Left colon (tissue), 2 donors: ENCODE measurements around the gene HHAT. TPM values are rescaled to one million over a fixed set of nuclear protein-coding genes. Genes with fewer than 3 reads are reported as not detected.

ENCODE experiments used
- ATAC-seq: fragments of 200-7000 bp; cut with Tn5 transposase; one replicate; pipeline ENCODE4 v1.9.1; 2020; ENCODE audit warnings: mild to moderate bottlenecking, moderate library complexity
- DNase-seq, 2 donors: peaks; one replicate each; pipeline ENCODE4 v3.0.0-alpha.2; 2020
- intact Hi-C, 2 donors: fragments of 100-400 bp; cut with DNase I in 1 of 2; cut with micrococcal nuclease in 1 of 2; formaldehyde crosslinking; loops; one replicate each; pipeline versions ENCODE4 v1.11.2 to v1.14.0; 2022; cut with DNase I, micrococcal nuclease
- total RNA-seq, 2 donors: library from RNA; stranded (reverse); fragmentation: NEBNext Ultra II Directional; extraction: Animal tissue kit (Norgen Biotek cat#: 25700); gene quantifications; one replicate each; pipeline ENCODE4 v1.2.1, GENCODE V29; 2021
- donor health status: DM: no; HTN: no; CAD: no.
- donor health status: DM: yes; HTN: yes; CAD: no.

Gene HHAT
- total RNA-seq, 2 donors from 2014 or later: 4.6 to 6.8 TPM

DNA sequence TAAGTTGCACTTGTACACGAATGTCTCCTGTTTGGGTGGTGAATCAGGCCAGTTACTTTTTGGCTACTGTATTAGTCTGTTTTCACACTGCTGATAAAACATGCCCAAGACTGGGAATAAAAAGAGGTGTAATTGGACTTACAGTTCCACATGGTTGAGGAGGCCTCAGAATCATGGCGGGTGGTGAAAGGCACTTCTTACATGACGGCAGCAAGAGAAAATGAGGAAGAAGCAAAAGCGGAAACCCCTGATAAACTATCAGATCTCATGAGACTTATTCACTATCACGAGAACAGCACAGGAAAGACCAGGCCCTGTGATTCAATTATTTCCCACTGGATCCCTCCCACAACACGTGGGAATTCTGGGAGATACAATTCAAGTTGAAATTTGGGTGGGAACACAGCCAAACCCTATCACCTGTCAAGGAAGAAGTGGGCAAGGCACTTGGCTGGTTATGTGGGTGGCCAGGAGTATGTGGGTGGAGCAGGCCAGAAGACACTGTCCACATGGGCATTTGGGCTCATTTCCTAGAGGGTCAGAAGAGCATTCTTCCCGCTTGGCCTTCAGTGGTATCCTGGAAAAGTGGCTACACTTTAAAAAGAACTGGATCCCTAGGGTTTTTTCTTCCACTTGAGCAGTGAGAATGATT is 228.8 kb downstream of the HHAT start:
- ATAC-seq (no peak), DNase-seq (no peak)
- intact Hi-C loops: no loop called here

DNA sequence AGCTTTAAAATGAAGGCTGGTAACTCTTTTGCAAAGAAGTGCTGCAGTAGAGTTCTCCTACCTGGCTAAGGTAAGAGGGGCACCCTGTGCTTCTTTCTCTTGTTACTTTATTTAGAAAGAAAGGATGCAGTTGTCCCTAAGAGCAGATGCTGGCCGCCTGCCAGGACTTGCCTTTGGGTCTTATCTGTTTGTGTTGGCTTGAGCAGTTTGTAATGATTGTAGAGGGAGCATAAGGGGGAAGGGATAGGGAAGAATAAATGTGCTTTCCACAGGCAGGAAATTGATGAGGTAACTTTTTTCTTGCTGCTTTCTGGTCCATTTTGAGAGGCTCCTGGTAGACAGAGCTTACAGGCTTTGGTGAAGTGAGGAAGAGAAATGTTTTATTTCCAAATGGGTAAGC is 229.6 kb downstream of the HHAT start:
- DNase-seq (peak in 1 of 2 donors; percentile 24), ATAC-seq (no peak)
- intact Hi-C loops: no loop called here

DNA sequence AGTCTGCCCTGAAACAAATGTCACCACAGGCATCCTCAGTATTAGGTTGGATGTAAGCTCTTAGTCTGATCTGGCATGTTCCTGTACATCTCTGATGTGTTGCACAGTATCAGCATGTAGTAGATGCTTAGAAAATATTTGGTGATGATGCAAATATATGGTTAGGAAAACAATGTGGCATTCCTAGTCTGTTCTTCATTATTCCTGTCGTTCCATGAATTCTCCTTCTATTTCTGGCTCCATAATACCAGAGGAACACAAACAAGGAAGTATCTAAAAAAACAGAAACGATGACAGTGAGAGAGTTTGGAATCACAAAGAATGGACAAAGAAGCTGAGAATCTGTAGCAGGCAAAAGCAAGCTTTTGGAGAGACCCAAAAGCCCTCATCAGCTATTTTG is 236.6 kb downstream of the HHAT start:
- no peak for ATAC-seq
- no peak for DNase-seq
- intact Hi-C loops: no loop called here

DNA sequence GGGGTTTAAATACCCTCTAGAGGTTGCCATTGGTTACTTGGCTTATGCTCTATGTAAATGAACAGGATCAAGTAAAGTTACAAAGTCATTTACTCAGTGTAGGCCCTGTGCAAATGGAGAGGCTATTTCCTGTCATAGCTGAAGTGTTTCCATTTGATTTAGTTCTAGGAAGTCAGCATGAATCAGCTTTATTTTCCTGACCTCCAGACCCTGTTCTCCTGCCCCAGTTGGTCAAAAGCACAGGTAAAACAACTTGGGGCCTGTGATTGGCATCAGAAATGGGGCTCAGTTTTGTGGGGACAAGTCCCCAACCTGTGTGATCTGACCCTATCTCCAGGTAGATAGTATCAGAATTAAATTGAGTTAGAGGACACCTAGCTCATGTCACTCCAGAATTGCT is 239.9 kb downstream of the HHAT start:
- no peak for DNase-seq
- no peak for ATAC-seq
- intact Hi-C loops: no loop called here

DNA sequence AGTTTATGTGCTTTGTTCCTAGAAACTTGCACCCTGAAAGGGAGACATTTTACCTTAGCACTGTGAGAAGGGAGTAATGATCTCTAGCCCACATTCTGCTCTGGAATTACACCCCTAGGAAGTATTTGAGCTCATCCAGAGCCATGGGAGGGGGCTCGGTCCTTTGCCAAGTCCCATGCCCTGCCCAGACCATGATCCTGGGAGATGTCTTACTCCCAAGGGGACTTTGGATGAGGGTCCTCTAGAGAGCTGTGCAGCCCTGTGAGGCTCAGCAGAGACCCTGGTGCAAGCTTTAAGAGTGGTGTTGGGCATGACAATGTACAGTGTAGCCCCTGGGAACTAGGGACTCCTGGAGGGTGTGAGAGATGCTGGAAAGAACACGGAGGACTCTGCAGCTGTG is 241.4 kb downstream of the HHAT start:
- DNase-seq (no peak), ATAC-seq (no peak)
- intact Hi-C loops: no loop called here

DNA sequence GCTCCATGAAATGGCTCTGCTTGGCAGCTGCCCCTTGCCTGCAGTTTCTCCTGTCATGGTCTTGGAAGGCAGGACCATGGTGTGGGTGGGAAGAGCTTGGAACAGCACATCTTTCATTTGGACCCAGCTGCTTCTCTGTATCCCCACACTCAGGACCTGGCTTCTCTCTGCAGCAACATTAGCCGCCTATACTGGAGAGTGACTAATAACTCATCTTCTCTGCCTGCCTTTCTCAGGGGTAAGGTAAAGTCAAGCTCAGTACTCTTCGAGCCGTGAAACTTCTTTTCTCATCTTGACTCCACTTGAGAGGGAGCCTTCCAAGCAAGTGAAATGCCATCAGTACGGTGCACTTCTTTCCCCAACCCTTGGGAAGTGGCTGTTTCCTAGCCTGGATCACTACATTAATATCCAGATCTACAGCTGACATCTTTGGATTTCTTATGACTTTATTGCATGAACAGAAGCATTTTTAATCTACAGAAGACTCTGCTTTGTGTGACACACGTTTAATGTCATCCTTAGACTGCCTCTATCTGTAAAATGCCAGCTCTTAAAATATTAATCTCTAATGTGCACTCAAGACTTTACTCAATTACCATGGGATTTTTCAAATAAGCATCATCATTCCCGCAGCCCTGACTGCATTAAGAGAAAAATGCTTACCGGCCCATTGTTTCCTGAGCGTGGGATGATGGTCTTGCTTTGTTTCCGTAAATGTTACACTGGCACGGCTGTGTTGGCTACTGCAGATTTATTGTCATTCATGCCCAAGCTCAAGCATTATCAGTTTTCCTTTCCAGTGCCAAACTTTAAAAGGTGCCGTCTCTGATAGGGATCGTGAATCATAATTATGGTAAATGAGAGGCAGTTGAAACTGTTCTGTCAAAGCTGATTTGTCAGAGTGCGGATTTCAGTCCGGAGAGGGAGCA is 242.9 kb downstream of the HHAT start:
- ATAC-seq (no peak), DNase-seq (no peak)
- intact Hi-C loops: no loop called here

DNA sequence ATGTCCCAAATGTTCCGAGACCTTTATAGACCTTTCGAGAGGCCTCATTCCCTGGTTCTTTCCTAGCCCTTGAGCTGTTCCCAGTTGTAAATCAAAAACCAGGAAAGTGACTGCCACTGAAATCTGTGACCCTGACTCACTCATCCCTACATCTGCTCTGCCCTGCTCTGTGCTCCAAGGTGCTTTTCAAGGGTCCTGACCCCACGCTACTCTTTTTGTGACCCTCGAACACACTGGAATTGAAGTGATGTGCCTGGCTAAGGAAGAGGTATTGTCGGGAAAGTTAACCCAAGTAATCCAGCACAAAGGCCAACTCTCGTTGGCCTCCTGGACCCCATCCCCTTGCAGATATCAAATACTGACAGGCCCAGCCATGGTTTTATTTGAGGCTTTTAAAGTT is 244.4 kb downstream of the HHAT start:
- intact Hi-C loops: no loop called here
- ATAC-seq (no peak), DNase-seq (no peak)

DNA sequence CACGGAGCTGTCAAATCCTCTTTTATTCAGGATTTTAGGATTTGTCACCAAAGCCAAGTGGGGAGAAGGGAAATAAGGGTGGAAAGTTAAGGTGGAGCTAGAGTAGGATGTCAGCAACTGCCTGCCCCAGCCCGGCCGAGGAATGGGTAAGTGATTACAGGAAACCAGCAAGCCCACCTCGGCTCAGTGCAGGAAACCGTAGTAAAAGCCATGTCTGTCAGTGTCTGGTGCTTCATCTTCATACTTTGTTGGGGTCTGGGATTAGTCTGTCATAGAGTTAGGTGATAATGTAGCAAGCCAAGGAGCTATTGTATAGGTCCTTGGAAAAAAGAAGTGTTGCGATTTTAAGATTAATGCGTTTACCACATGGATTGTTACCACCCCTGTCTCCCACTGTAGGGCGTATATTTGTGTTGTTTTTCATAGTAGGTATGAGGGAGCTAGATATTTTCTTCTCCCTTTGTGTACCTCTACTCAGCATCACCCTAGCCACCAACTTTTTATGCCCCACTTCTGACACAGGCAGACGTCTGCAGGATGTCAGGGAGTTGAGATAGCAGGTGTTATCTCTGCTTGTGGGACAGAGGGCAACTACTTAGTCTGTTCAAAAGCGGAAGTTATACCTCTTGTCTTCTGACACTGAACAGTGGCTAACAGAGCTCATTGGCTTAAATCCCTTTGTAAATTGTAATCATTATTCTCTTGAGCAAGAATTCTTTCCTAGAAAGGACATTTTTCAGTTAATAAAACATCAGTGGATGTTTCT is 253.7 kb downstream of the HHAT start:
- DNase-seq (no peak), ATAC-seq (no peak)
- intact Hi-C loops: no loop called here

DNA sequence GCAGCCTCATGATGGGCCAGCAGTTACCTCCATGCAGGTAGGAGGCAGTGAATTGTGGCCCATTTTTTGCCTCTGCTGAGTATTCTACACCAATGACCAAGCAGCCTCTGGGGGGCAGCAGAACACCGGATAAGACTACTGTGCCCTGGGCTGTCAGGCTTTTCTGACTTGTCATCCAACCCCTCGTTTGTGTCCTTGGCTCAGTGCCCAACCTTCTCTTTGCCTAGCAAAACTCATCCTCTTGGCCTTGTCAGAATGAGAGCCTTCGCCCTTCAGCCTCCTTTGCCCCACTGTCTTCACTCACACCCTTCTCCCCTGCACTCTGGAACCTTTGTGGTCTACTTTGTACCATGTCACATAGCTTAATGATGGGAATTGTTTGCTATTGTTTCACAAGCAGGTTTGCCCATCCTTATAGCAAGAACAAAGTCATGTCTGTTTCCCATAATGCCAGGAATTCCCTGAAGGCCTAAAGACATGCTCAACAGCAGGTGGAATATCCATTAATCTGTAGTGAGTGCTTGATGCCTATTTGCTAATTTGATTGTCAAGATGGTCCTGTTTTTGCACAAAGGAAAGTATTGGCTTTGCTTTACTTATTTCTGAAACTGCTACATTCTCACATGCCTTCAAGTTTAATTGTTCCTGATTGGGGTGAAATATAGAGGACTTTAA is 255.9 kb downstream of the HHAT start:
- intact Hi-C loops: loop anchor here in 1 of 2 donors (2.0 kb wide), 1 partner anchor 550 kb away; the partner anchor contains the start of gene KCNH1
- DNase-seq (peak; percentile 58 to 88), ATAC-seq (peak; percentile 90)

DNA sequence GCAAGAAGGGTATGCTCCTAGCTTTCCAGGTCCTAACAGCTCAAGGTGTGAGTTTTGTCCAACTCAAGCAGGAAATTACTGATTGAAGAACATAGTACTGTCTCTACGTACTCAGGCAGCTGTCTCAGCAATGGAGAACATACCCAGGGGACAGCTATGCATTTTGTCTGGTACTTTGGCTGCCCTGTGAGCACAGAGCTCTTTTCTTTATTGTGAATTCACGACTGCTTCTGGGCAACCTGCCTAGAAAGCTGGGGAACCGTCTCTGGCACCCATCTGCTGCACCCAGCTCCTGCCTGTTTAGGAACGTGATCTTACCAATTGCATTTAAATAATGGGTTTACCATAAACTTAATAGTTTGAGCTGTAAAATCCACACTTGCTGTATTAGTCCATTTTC is 258.1 kb downstream of the HHAT start:
- DNase-seq: no peak
- intact Hi-C loops: no loop called here
- ATAC-seq: no peak

DNA sequence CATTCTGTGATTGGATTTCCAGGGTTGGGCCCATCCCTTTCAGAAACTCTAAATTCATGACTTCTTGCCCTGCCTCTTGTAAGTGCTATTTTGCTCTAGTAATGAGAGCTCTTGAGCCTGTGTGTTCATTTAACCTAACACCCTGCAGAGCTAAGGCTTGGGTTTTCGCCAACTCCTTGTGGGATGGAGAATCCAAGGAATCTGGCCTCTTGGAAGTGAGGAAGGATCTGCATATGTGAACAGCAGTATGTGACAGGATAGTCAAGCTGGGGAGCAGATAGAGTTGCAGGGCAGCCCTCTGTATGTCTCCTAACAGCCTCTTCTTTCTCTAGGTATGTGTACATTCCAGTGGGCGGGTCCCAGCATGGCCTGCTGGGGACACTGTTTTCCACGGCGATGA is 258.9 kb downstream of the HHAT start:
- intact Hi-C loops: no loop called here
- ATAC-seq (no peak), DNase-seq (no peak)

DNA sequence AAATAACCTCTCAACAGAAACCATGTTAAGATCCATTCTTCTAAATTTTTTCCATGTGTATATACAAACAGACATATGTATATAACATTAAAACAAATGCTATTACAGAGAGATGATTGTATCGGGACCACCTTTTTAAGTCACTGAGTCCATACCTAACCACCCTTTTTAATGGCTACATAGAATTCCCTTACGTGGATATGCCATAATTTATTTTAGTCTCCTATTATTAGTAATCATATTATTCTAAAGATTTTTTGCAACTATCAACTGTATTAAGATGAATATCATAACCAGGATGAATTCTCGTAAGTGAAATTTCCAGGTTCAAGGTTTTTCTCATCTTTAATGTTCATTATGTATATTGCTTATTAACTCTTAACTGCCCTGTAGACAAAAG is 259.7 kb downstream of the HHAT start:
- DNase-seq (no peak), ATAC-seq (no peak)
- intact Hi-C loops: no loop called here

DNA sequence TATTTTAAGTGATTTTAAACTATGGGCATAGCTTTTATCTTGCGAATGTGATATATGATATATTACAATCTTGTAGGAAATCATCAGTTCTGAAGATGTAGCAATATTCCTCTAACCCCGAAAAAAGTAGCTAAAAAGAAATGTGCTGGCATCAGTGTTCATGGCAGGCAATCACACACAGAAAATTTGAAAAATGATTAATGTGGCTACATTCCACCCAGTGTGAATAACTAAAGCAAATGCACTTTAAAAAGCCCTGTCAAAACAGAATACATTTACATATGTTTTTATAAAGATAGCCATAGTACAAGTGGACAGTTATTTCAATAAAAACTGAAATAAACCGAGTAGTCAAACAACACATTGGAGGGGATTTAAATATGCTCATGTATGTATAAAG is 260.2 kb downstream of the HHAT start:
- intact Hi-C loops: no loop called here

DNA sequence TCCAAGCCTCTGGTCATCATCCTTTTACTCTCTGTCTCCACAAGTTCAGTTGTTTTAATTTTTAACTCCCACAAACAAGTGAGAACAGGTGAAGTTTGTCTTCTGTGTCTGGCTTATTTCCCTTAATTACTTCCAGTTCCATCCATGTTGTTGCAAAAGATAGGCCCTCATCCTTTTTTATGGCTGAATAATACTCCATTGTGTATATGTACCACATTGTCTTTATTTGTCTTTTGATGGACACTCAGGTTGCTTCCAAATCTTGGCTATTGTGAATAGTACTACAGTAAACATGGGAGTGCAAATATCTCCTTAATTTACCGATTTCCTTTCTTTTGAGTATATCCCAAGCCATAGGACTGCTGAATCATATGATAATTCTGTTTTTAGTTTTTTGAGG is 262.5 kb downstream of the HHAT start:
- DNase-seq (no peak), ATAC-seq (no peak)
- intact Hi-C loops: no loop called here

More for the DNA sequence above, 260.2 kb downstream of the HHAT start:
- no peak for DNase-seq
- ATAC-seq: no peak

DNA sequence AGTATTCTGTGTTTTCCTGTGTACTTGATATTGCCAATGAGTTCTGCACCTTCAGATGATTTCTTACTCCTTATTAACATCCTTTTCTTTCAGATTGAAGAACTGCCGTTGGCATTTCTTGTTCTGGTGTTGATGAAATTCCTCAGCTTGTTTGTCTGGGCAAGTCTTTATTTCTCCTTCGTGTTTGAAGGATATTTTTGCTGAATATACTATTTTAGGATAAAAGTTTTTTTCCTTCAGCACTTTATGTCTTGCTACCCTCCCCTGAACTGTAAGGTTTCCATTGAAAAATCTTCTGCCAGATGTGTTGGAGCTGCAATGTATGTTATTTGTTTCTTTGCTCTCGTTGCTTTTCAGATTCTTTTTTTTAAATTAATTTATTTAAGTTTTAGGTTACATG is 265.9 kb downstream of the HHAT start:
- intact Hi-C loops: no loop called here
- ATAC-seq: no peak
- DNase-seq: no peak

DNA sequence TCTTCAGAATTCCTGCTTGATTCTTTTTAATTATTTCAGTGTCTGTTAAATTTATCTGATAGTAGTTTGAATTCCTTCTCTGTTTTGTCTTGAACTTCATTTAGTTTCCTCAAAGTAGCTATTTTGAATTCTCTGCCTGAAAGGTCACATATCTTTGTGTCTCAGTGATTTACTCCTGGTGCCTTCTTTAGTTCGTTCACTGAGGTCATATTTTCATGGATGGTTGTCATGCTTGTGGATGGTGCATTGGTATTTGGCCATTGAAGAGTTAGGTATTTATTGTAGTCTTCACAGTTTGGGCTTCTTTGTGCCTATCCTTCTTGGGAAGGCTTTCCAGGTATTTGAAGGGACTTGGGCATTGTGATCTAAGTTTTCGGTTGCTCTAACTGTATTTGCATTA is 267.9 kb downstream of the HHAT start:
- intact Hi-C loops: no loop called here
- DNase-seq: no peak
- ATAC-seq: no peak

DNA sequence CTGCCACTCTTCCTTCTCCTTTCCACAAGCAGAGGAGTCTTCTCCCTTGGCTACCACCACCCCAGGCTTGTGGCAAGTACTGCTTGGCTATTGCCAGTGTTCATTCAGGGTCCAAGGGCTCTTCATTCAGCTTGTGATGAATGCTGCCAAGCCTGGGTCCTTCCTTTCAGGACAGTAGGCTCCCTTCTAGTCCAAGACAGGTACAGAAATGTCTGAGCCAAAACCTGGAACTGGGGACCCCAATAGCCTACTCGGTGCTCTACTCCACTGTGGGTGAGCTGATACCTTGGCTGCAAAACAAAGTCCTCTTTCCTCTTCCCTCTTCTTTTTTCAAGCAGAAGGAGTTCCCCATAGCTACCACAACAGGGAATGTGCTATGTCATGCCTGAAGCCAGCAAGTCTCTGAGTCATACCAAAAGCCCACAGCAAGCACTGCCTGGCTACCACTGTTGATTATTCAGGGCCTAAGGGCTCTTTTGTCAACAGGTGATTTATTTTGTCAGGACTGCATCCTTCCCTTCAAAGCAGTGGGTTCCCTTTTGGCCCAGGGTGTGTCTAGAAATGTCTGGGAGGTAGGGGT is 268.9 kb downstream of the HHAT start:
- ATAC-seq: no peak
- intact Hi-C loops: no loop called here
- no peak for DNase-seq

DNA sequence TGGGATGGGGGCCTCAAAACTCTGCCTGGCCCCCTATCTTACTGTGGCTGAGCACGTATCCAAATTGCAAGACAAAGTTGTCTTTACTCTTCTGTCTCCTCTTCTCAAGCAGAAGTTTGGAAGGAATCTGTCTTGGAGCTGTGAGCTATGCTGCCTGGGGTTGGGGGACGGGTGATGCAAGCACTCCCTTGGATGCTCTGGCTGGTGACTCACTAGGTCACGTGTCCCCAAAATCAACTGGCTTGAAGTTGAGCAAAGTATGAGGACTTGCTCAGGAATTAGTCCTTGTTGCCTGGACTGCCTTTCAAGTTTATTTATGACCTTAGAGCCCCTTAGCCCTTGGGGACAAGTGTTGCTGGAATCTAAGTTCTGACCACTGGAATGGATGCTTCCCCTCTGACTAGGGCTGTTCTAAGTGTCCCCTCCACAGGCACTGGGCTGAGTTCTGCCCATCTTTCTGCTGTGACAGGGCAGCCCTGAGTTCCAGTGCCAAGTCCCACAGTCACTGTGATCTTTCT is 269.5 kb downstream of the HHAT start:
- intact Hi-C loops: no loop called here
- ATAC-seq: no peak
- peak; percentile 12 to 30 for DNase-seq
